H9 (cell line): ENCODE measurements around the gene NOX5. TPM values are rescaled to one million over a fixed set of nuclear protein-coding genes. Genes with fewer than 3 reads are reported as not detected.

Source experiments
- DNase-seq: peaks from one replicate; pipeline ENCODE4 v3.0.0-alpha.2; 2017
- H2AFZ ChIP-seq: one replicate; pipeline ENCODE4 v1.6.1; 2013; ENCODE audit warnings: mild to moderate bottlenecking, low read length, control low read depth, moderate library complexity
- H2AK5ac ChIP-seq: 2 replicates; pipeline ENCODE4 v1.6.1; 2013; ENCODE audit warnings: low read length, control low read depth, mixed read lengths; ENCODE audit not compliant: insufficient read length
- H2BK120ac ChIP-seq: one replicate; pipeline ENCODE4 v1.6.1; 2013; ENCODE audit warnings: low read depth, mild to moderate bottlenecking, low read length, control low read depth, inconsistent platforms; ENCODE audit not compliant: poor library complexity, severe bottlenecking
- H2BK12ac ChIP-seq: 2 replicates; pipeline ENCODE4 v1.6.1; 2013; ENCODE audit warnings: low read length, control low read depth, mixed read lengths, low read depth; ENCODE audit not compliant: insufficient read length
- H2BK15ac ChIP-seq: 2 replicates; pipeline ENCODE4 v1.6.1; 2013; ENCODE audit warnings: low read depth, low read length, control low read depth
- H2BK20ac ChIP-seq: one replicate; pipeline ENCODE4 v1.6.1; 2013; ENCODE audit warnings: low read depth, mild to moderate bottlenecking, low read length, control low read depth, inconsistent platforms; ENCODE audit not compliant: poor library complexity, severe bottlenecking
- H2BK5ac ChIP-seq: 2 replicates; pipeline ENCODE4 v1.6.1; 2013; ENCODE audit warnings: low read length, control low read depth, mixed read lengths; ENCODE audit not compliant: insufficient read length
- H3K14ac ChIP-seq: 2 replicates; pipeline ENCODE4 v1.6.1; 2013; ENCODE audit warnings: low read length, control low read depth; ENCODE audit not compliant: insufficient read depth
- H3K18ac ChIP-seq: 2 replicates; pipeline ENCODE4 v1.6.1; 2013; ENCODE audit warnings: low read depth, mild to moderate bottlenecking, mixed read lengths, low read length, control low read depth; ENCODE audit not compliant: insufficient read length
- H3K23ac ChIP-seq: 2 replicates; pipeline ENCODE4 v1.6.1; 2013; ENCODE audit warnings: low read length, control low read depth, mixed read lengths, low read depth; ENCODE audit not compliant: insufficient read length
- H3K23me2 ChIP-seq: 2 replicates; pipeline ENCODE4 v1.6.1; 2013; ENCODE audit warnings: low read depth, mild to moderate bottlenecking, mixed read lengths, low read length, control low read depth; ENCODE audit not compliant: insufficient read length, poor library complexity, severe bottlenecking
- H3K27ac ChIP-seq: 2 replicates; pipeline ENCODE4 v1.5.1; 2013; ENCODE audit warnings: low read length, control low read depth, mixed read lengths, low read depth; ENCODE audit not compliant: insufficient read length
- H3K27me3 ChIP-seq: 2 replicates; pipeline ENCODE4 v1.6.1; 2013; ENCODE audit warnings: low read length, control low read depth, inconsistent platforms; ENCODE audit not compliant: insufficient read depth
- H3K4ac ChIP-seq: 2 replicates; pipeline ENCODE4 v1.6.1; 2013; ENCODE audit warnings: low read depth, mild to moderate bottlenecking, control low read depth, inconsistent platforms, low read length, moderate library complexity
- H3K4me1 ChIP-seq: 2 replicates; pipeline ENCODE4 v1.6.1; 2013; ENCODE audit warnings: low read length, control low read depth, inconsistent platforms; ENCODE audit not compliant: insufficient read depth
- H3K4me2 ChIP-seq: 2 replicates; pipeline ENCODE4 v1.6.1; 2013; ENCODE audit warnings: low read length, control low read depth, mixed read lengths; ENCODE audit not compliant: insufficient read length, insufficient read depth
- H3K56ac ChIP-seq: 2 replicates; pipeline ENCODE4 v1.6.1; 2013; ENCODE audit warnings: low read depth, mild to moderate bottlenecking, mixed read lengths, low read length, control low read depth; ENCODE audit not compliant: insufficient read length
- H3K79me1 ChIP-seq: 2 replicates; pipeline ENCODE4 v1.6.1; 2013; ENCODE audit warnings: low read depth, mild to moderate bottlenecking, moderate library complexity, low read length, control low read depth, inconsistent platforms; ENCODE audit not compliant: insufficient read depth, poor library complexity, severe bottlenecking
- H3K79me2 ChIP-seq: 2 replicates; pipeline ENCODE4 v1.6.1; 2013; ENCODE audit warnings: low read length, control low read depth, inconsistent platforms; ENCODE audit not compliant: insufficient read depth
- H3K9ac ChIP-seq: 2 replicates; pipeline ENCODE4 v1.6.1; 2013; ENCODE audit warnings: low read length, control low read depth, mixed read lengths; ENCODE audit not compliant: insufficient read length; ENCODE audit errors: extremely low read depth
- H3K9me3 ChIP-seq: one replicate; pipeline ENCODE4 v1.6.1; 2013; ENCODE audit warnings: low read depth, low read length, inconsistent platforms; ENCODE audit not compliant: control insufficient read depth
- H3T11ph ChIP-seq: one replicate; pipeline ENCODE4 v1.6.1; 2013; ENCODE audit warnings: mild to moderate bottlenecking, low read length, control low read depth, inconsistent platforms
- H4K20me1 ChIP-seq: one replicate; pipeline ENCODE4 v1.6.1; 2013; ENCODE audit not compliant: control insufficient read depth, insufficient read length, insufficient read depth
- H4K5ac ChIP-seq: 2 replicates; pipeline ENCODE4 v1.6.1; 2013; ENCODE audit warnings: low read depth, mild to moderate bottlenecking, mixed read lengths, low read length, control low read depth; ENCODE audit not compliant: insufficient read length
- H4K8ac ChIP-seq: replicated peaks from 2 replicates; pipeline ENCODE4 v1.6.1; 2013; ENCODE audit warnings: low read length, control low read depth, mixed read lengths, low read depth; ENCODE audit not compliant: insufficient read length
- H4K91ac ChIP-seq: 2 replicates; pipeline ENCODE4 v1.6.1; 2013; ENCODE audit warnings: low read depth, mild to moderate bottlenecking, moderate library complexity, mixed read lengths, low read length, control low read depth; ENCODE audit not compliant: insufficient read length
- H3K27ac Mint-ChIP-seq, 3 experiments: 2 replicates in 2 of 3; 3 replicates in 1 of 3; pipeline ENCODE4 v1.8.0; 2020 to 2021; ENCODE audit warnings: mixed read lengths in 3 of 3, mild to moderate bottlenecking in 1 of 3, moderate library complexity in 1 of 3
- H3K27me3 Mint-ChIP-seq: 2 replicates; pipeline ENCODE4 v1.8.0; 2021; ENCODE audit warnings: low read depth, mild to moderate bottlenecking, moderate library complexity, mixed read lengths
- H3K36me3 Mint-ChIP-seq, 3 experiments: 2 replicates in 2 of 3; 3 replicates in 1 of 3; pipeline ENCODE4 v1.8.0; 2020 to 2021; ENCODE audit warnings: low read depth in 3 of 3, mixed read lengths in 3 of 3; ENCODE audit not compliant: insufficient read depth in 1 of 3
- H3K4me1 Mint-ChIP-seq, 2 experiments: 2 replicates each; pipeline ENCODE4 v1.8.0; 2020; ENCODE audit warnings: mixed read lengths in 2 of 2
- H3K4me3 Mint-ChIP-seq, 2 experiments: 2 replicates in 1 of 2; 3 replicates in 1 of 2; pipeline ENCODE4 v1.8.0; 2020 to 2021; ENCODE audit warnings: mild to moderate bottlenecking in 2 of 2, mixed read lengths in 2 of 2, moderate library complexity in 1 of 2
- H3K9me3 Mint-ChIP-seq, 2 experiments: 2 replicates in 1 of 2; 3 replicates in 1 of 2; pipeline ENCODE4 v1.8.0; 2020; ENCODE audit warnings: mild to moderate bottlenecking in 2 of 2, mixed read lengths in 2 of 2, moderate library complexity in 1 of 2
- WGBS: extraction: QIAGEN DNeasy Blood & Tissue Kit; methylation state at CpG from one replicate; pipeline ENCODE4 v1.1.7; 2013; ENCODE audit warnings: missing lambda C conversion rate, low lambda C conversion rate, mixed read lengths; ENCODE audit not compliant: insufficient read length; ENCODE audit errors: extremely low coverage; 5-methylcytosine and 5-hydroxymethylcytosine counted together
- total RNA-seq: library from RNA; stranded (reverse); gene quantifications from 2 replicates; pipeline ENCODE4 v1.2.1, GENCODE V29; 2021
- TF ChIP-seq, protein P1 (sequence below): fragments of 200-600 bp; sonication (generic); conservative IDR thresholded peaks from 3 replicates; pipeline ENCODE4 v1.8.0; 2021; ENCODE audit warnings: antibody characterized with exemption, mild to moderate bottlenecking

NOX5 gene
- total RNA-seq, 1 experiment from 2014 or later: 0.04 TPM

DNA sequence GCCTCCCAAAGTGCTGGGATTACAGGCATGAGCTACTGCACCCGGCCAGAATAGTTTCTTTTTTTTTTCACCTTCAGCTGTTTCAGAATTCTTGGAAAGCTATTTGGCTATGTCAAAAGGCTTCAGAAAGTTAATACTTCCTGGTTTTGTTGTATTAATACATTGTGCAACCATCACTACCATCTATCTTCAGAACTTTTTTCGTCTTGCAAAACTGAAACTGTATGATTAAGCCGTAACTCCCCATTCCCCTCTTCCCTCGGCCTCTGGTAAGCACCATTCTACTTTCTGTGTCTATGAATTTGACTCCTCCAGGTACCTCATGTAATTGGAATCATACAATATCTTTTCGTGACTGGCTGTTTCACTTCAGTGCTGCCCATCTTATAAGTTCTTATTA lies 5.2 kb upstream of the NOX5 start:
- H2BK12ac ChIP-seq: no peak overlapping the region
- TF ChIP-seq, protein P1, sequence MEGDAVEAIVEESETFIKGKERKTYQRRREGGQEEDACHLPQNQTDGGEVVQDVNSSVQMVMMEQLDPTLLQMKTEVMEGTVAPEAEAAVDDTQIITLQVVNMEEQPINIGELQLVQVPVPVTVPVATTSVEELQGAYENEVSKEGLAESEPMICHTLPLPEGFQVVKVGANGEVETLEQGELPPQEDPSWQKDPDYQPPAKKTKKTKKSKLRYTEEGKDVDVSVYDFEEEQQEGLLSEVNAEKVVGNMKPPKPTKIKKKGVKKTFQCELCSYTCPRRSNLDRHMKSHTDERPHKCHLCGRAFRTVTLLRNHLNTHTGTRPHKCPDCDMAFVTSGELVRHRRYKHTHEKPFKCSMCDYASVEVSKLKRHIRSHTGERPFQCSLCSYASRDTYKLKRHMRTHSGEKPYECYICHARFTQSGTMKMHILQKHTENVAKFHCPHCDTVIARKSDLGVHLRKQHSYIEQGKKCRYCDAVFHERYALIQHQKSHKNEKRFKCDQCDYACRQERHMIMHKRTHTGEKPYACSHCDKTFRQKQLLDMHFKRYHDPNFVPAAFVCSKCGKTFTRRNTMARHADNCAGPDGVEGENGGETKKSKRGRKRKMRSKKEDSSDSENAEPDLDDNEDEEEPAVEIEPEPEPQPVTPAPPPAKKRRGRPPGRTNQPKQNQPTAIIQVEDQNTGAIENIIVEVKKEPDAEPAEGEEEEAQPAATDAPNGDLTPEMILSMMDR: no peak
- H4K5ac ChIP-seq: no peak overlapping the region
- H3K4me2 ChIP-seq: no peak overlapping the region
- no peak overlapping the region for H2BK5ac ChIP-seq
- no peak for DNase-seq
- no peak overlapping the region for H2BK20ac ChIP-seq
- Mint-ChIP-seq H3K4me3 (no peak overlapping the region), H3K9me3 (peaks cover 19% of the 10 kb centered on the region in 2 experiments), H3K36me3 (peaks cover 6 to 23% (median 12%) of the 10 kb centered on the region in 3 experiments), H3K27ac (no peak overlapping the region), H3K27me3 (no peaks in the 10 kb centered on the region; the same call in none of the 2 replicates), H3K4me1 (peaks cover 3 to 9% of the 10 kb centered on the region in 2 experiments; a peak in 3 of 4 replicates)
- H3K18ac ChIP-seq: no peak overlapping the region
- H3K4ac ChIP-seq: no peak overlapping the region
- no CpG with 5 or more reads among the region's 5 CpGs for WGBS
- no peak overlapping the region for H4K8ac ChIP-seq
- H3K79me1 ChIP-seq: no peaks in the 10 kb centered on the region
- no peak overlapping the region for H2BK15ac ChIP-seq
- H3K9ac ChIP-seq: no peak overlapping the region
- H3K4me1 ChIP-seq: no peaks in the 10 kb centered on the region
- no peaks in the 10 kb centered on the region for H3K23me2 ChIP-seq
- no peak overlapping the region for H4K91ac ChIP-seq
- H2AFZ ChIP-seq: no peak overlapping the region
- H3K9me3 ChIP-seq: peaks cover 8% of the 10 kb centered on the region
- no peak overlapping the region for H3K23ac ChIP-seq
- no peaks in the 10 kb centered on the region for H3K27me3 ChIP-seq
- H3K14ac ChIP-seq: no peak overlapping the region
- H2AK5ac ChIP-seq: no peak overlapping the region
- H3K56ac ChIP-seq: no peak overlapping the region
- no peak overlapping the region for H2BK120ac ChIP-seq
- no peak overlapping the region for H3T11ph ChIP-seq
- H3K27ac ChIP-seq: no peak overlapping the region
- H4K20me1 ChIP-seq: peaks cover 3% of the 10 kb centered on the region
- H3K79me2 ChIP-seq: no peaks in the 10 kb centered on the region
